ACHN (cell line): Measurements from ENCODE around the gene SLAMF7.
"Not testable (repeated sequence)": the region's sequence is repeated elsewhere in the genome, so short reads cannot be mapped to it uniquely, and the experiment has no call there.

Experiments
- DNase-seq: peaks from one replicate; pipeline ENCODE4 v3.0.0-alpha.2; 2015
- in situ Hi-C: cut with HindIII; loops from 2 replicates; pipeline ENCODE4 v1.10.0; 2017; ENCODE audit warnings: low sequenced_read_pairs, low pct_ligation_motif_present, low pct_unique_long_range_greater_than_20kb

SLAMF7 gene

GRCh38 chr1:160761046-160761445 is 22.0 kb downstream of the SLAMF7 start:
- DNase-seq, result no peak
- in situ Hi-C loops, result no loop called here

- DNase-seq, result no peak
- in situ Hi-C loops, result no loop called here
Observed at GRCh38 chr1:160761886-160762285, 22.8 kb downstream of the SLAMF7 start.

GRCh38 chr1:160763993-160764392 is 24.9 kb downstream of the SLAMF7 start:
- no peak for DNase-seq
- in situ Hi-C loops, result no loop called here

- no peak for DNase-seq
- in situ Hi-C loops, result no loop called here
Observed at GRCh38 chr1:160767395-160768294, 28.6 kb downstream of the SLAMF7 start.

- DNase-seq, result peak; percentile 38
- in situ Hi-C loops, result no loop called here
Observed at GRCh38 chr1:160768295-160768657, 29.2 kb downstream of the SLAMF7 start.

- in situ Hi-C loops, result no loop called here
- DNase-seq, result no peak
Observed at GRCh38 chr1:160772331-160772730, 33.3 kb downstream of the SLAMF7 start.

- in situ Hi-C loops, result no loop called here
- no peak for DNase-seq
Observed at GRCh38 chr1:160773093-160773492, 34.0 kb downstream of the SLAMF7 start.

GRCh38 chr1:160774886-160775719 is 36.1 kb downstream of the SLAMF7 start:
- in situ Hi-C loops, result no loop called here
- DNase-seq, result no peak

- in situ Hi-C loops, result no loop called here
- DNase-seq, result no peak
Observed at GRCh38 chr1:160776178-160776577, 37.1 kb downstream of the SLAMF7 start.

- DNase-seq, result peak; percentile 47
- in situ Hi-C loops, result no loop called here
Observed at GRCh38 chr1:160777486-160778089, 38.5 kb downstream of the SLAMF7 start.

- no peak for DNase-seq
- in situ Hi-C loops, result no loop called here
Observed at GRCh38 chr1:160778976-160779375, 39.9 kb downstream of the SLAMF7 start.

GRCh38 chr1:160779626-160780397 is 40.8 kb downstream of the SLAMF7 start:
- peak; percentile 46 for DNase-seq
- in situ Hi-C loops, result no loop called here

GRCh38 chr1:160780398-160780755 is 41.3 kb downstream of the SLAMF7 start:
- in situ Hi-C loops, result no loop called here

GRCh38 chr1:160781186-160781766 is 42.2 kb downstream of the SLAMF7 start:
- in situ Hi-C loops, result no loop called here
- no peak for DNase-seq

More at GRCh38 chr1:160780398-160780755, 41.3 kb downstream of the SLAMF7 start:
- no peak for DNase-seq

GRCh38 chr1:160781914-160782689 is 43.1 kb downstream of the SLAMF7 start:
- DNase-seq, result no peak
- in situ Hi-C loops, result no loop called here

GRCh38 chr1:160782988-160783765 is 44.1 kb downstream of the SLAMF7 start:
- in situ Hi-C loops, DNase-seq: not testable (repeated sequence)
